Stomach (tissue), 9 donors: Measurements from ENCODE around the gene SCD. TPM values are rescaled to one million over a fixed set of nuclear protein-coding genes. Genes with fewer than 3 reads are reported as not detected.

Experiments
- DNase-seq, 2 donors: peaks; one replicate each; pipeline versions ENCODE4 v3.0.0 to v3.0.0-alpha.2; 2013 to 2019
- H3K27ac ChIP-seq, 5 donors: fragments of 200-600 bp in 4 of 5; sonication (generic) in 4 of 5; one replicate each; pipeline ENCODE4 v1.5.1; 2013 to 2019; ENCODE audit warnings: mild to moderate bottlenecking in 1 of 5, moderate library complexity in 1 of 5
- H3K27me3 ChIP-seq, 3 donors: fragments of 200-600 bp; sonication (generic); one replicate each; pipeline ENCODE4 v1.5.1; 2017 to 2019; ENCODE audit warnings: mixed run types in 1 of 3
- H3K36me3 ChIP-seq, 4 donors: fragments of 200-600 bp; sonication (generic); 1 replicate in 3 of 4; 2 replicates in 1 of 4; pipeline ENCODE4 v1.5.1; 2016 to 2019
- H3K4me1 ChIP-seq, 4 donors: fragments of 200-600 bp; sonication (generic); one replicate each; pipeline ENCODE4 v1.5.1; 2016 to 2019
- H3K4me3 ChIP-seq, 4 donors: fragments of 200-600 bp; sonication (generic) in 3 of 4; one replicate each; pipeline ENCODE4 v1.5.1; 2016 to 2019; ENCODE audit warnings: mild to moderate bottlenecking in 1 of 4
- H3K9me3 ChIP-seq, 4 donors: fragments of 200-600 bp; sonication (generic); one replicate each; pipeline ENCODE4 v1.5.1; 2016 to 2019
- EP300 ChIP-seq: sonication (generic); formaldehyde crosslinking; IDR thresholded peaks from one replicate; pipeline ENCODE4 v1.6.1; 2017; ENCODE audit warnings: antibody characterized with exemption
- POLR2A ChIP-seq, 4 donors: fragments of 450-650 bp; IDR thresholded peaks; one replicate each; pipeline ENCODE4 v1.6.1; 2016; ENCODE audit warnings: antibody characterized with exemption in 4 of 4, control low read depth in 2 of 4, mild to moderate bottlenecking in 1 of 4, moderate library complexity in 1 of 4
- POLR2AphosphoS5 ChIP-seq, 3 donors: sonication (generic); formaldehyde crosslinking; IDR thresholded peaks; one replicate each; pipeline ENCODE4 v1.6.1; 2016; ENCODE audit warnings: antibody characterized with exemption in 3 of 3
- WGBS, 5 donors: extraction: QIAGEN DNeasy Blood & Tissue Kit in 3 of 5; methylation state at CpG; one replicate each; pipeline versions ENCODE4 v1.1.5 to v1.1.7; 2013 to 2018; 5-methylcytosine and 5-hydroxymethylcytosine counted together
- intact Hi-C: fragments of 100-400 bp; cut with DNase I; formaldehyde crosslinking; loops from one replicate; pipeline ENCODE4 v1.15.1; 2023; ENCODE audit warnings: low total_unique reads
- polyA plus RNA-seq, 3 donors: library from polyadenylated mRNA; stranded (reverse); fragments of 200-250 nt; gene quantifications; one replicate each; pipeline ENCODE4 v1.2.3, GENCODE V29; 2013
- total RNA-seq, 5 donors: library from RNA; depleted of rRNA; stranded (reverse); fragments of >200 nt; gene quantifications; one replicate each; pipeline versions ENCODE4 v1.1.0 to v1.2.3, GENCODE V29; 2014 to 2016
- TF ChIP-seq, protein P1 (sequence below), 7 experiments: fragments of 450-650 bp in 4 of 7; fragments of 200-600 bp in 3 of 7; sonication (generic) in 3 of 7; IDR thresholded peaks; one replicate each; pipeline ENCODE4 v1.5.1; 2016 to 2019; ENCODE audit warnings: antibody characterized with exemption in 7 of 7, control low read depth in 2 of 7, mild to moderate bottlenecking in 1 of 7
- donor health status: healthy with polysubstance abuse.
- donor health status: Bipolar disorder and iron deficiency.
- donor health status: healthy.

SCD gene
- total and polyA plus RNA-seq, 8 donors, result 2.3 to 36.2 (median 17.8) TPM

DNA sequence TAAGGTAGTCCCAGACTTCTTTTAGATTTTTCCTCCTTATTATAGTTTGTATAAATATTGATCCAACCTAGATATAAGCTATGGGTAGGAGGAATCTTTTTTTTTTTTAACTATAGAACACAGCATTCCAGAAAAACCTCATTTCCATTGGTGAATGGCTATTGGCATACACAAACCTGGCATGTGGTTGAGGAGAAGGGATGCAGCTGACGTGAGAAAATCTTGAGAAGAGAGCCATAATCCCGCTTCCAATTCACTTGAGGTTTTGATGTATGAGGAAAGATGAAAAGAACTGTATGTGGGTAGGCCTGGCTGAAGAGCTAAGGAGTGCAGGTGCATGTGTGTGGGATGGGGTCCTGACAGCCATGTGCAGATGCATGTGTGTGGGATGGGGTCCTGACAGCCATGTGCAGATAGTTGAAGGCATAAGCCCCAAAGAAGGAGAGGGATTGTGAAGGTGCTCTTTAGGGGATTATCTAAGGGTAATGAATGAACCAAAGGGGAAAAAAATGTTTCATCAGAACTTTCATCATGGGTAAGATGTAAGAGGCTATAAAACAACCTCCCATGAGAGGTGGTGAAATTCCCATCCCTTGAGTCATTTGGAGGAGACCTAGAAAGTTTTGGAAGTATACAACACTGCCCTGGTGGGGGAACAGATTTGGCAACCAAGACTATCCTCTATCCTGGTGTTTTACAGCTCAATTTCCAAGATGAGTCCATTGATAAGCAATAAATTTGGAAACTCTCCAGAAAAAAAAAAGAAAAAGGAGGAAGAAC lies 13.2 kb upstream of the SCD start:
- TF ChIP-seq, protein P1, sequence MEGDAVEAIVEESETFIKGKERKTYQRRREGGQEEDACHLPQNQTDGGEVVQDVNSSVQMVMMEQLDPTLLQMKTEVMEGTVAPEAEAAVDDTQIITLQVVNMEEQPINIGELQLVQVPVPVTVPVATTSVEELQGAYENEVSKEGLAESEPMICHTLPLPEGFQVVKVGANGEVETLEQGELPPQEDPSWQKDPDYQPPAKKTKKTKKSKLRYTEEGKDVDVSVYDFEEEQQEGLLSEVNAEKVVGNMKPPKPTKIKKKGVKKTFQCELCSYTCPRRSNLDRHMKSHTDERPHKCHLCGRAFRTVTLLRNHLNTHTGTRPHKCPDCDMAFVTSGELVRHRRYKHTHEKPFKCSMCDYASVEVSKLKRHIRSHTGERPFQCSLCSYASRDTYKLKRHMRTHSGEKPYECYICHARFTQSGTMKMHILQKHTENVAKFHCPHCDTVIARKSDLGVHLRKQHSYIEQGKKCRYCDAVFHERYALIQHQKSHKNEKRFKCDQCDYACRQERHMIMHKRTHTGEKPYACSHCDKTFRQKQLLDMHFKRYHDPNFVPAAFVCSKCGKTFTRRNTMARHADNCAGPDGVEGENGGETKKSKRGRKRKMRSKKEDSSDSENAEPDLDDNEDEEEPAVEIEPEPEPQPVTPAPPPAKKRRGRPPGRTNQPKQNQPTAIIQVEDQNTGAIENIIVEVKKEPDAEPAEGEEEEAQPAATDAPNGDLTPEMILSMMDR (IDR thresholded peaks at IDR 0.05), result no peak
- TF ChIP-seq POLR2AphosphoS5 (IDR thresholded peaks at IDR 0.05) (no peak), POLR2A (IDR thresholded peaks at IDR 0.05) (no peak), EP300 (no peak)
- Histone ChIP-seq H3K9me3 (no peaks in the 10 kb centered on the region), H3K27ac (no peak overlapping the region), H3K27me3 (peaks cover 0 to 54% (median 0%) of the 10 kb centered on the region in 3 donors), H3K4me3 (no peak overlapping the region), H3K4me1 (peaks cover 0 to 5% (median 2%) of the 10 kb centered on the region in 4 donors), H3K36me3 (no peaks in the 10 kb centered on the region)
- WGBS, 5 donors, result 68 to 90% (median 80%) methylated on average over 2 of the region's 2 CpGs
- no peak for DNase-seq
- intact Hi-C loops, result loop anchor here (10.0 kb wide), 1 partner anchor 171 kb away; no protein-coding TSS in a partner anchor

GRCh38 chr10:100334762-100335161 lies 12.3 kb upstream of the SCD start:
- no peak for DNase-seq
- intact Hi-C loops, result loop anchor here (10.0 kb wide), 1 partner anchor 170 kb away; no protein-coding TSS in a partner anchor
- Histone ChIP-seq H3K27ac (no peak overlapping the region), H3K36me3 (no peaks in the 10 kb centered on the region), H3K27me3 (peaks cover 0 to 45% (median 0%) of the 10 kb centered on the region in 3 donors), H3K9me3 (no peaks in the 10 kb centered on the region), H3K4me1 (peaks cover 0 to 10% (median 3%) of the 10 kb centered on the region in 4 donors), H3K4me3 (no peak overlapping the region)
- TF ChIP-seq, protein P1 (IDR thresholded peaks at IDR 0.05), result no peak
- TF ChIP-seq EP300 (no peak), POLR2AphosphoS5 (IDR thresholded peaks at IDR 0.05) (no peak), POLR2A (IDR thresholded peaks at IDR 0.05) (no peak)
- whole genome bisulfite sequencing, 5 donors, result 81 to 91% (median 86%) methylated on average over 9 of the region's 9 CpGs

GRCh38 chr10:100338434-100339036 lies 8.5 kb upstream of the SCD start:
- Histone ChIP-seq H3K4me1 (peaks cover 0 to 10% (median 3%) of the 10 kb centered on the region in 4 donors), H3K36me3 (no peaks in the 10 kb centered on the region), H3K9me3 (no peaks in the 10 kb centered on the region), H3K4me3 (no peak overlapping the region), H3K27me3 (peaks cover 0 to 19% (median 0%) of the 10 kb centered on the region in 3 donors), H3K27ac (no peak overlapping the region)
- 52 to 62% (median 59%) methylated on average over 4 of the region's 4 CpGs for WGBS, 5 donors
- intact Hi-C loops, result loop anchor here (2.0 to 10.0 kb wide), 2 partner anchors 96 to 166 kb away; no protein-coding TSS in a partner anchor
- peak; percentile 85 to 89 for DNase-seq
- peak in 1 of 3 donors; percentile 25 for TF ChIP-seq POLR2AphosphoS5 (IDR thresholded peaks at IDR 0.05)
- TF ChIP-seq, protein P1 (IDR thresholded peaks at IDR 0.05), result peak in 5 of 7 experiments; percentile 64 to 93 (median 87)
- no peak for TF ChIP-seq POLR2A (IDR thresholded peaks at IDR 0.05)
- no peak for TF ChIP-seq EP300

DNA sequence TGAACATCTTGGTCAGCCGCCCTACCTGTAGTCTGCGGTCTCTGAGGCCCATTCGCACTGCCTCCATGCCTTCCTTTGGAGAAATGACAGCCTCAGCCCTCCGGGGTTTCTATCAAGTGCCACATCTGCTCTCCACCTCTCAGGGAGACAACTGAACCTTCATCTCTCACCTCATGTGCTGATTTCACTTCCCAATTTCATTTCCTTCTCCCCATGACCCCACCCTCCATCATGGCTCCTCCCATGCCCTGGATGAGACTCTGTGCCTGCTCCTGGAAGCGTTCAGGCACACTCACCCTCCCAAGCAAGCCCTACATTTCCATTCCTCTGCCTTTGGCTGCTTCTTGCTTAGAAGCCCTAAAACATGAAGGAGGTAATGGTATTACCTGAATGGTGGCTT lies 7.8 kb upstream of the SCD start:
- Histone ChIP-seq H3K27ac (no peak overlapping the region), H3K27me3 (peaks cover 0 to 18% (median 0%) of the 10 kb centered on the region in 3 donors), H3K9me3 (no peaks in the 10 kb centered on the region), H3K4me3 (no peak overlapping the region), H3K36me3 (no peaks in the 10 kb centered on the region), H3K4me1 (peaks cover 0 to 10% (median 3%) of the 10 kb centered on the region in 4 donors)
- no peak for DNase-seq
- TF ChIP-seq POLR2AphosphoS5 (IDR thresholded peaks at IDR 0.05), result no peak
- TF ChIP-seq, protein P1 (IDR thresholded peaks at IDR 0.05), result no peak
- TF ChIP-seq POLR2A (IDR thresholded peaks at IDR 0.05), result no peak
- no peak for TF ChIP-seq EP300
- intact Hi-C loops, result loop anchor here (2.0 to 10.0 kb wide), 2 partner anchors 96 to 166 kb away; no protein-coding TSS in a partner anchor
- WGBS, 5 donors, result 56 to 72% (median 61%) methylated on average over 5 of the region's 5 CpGs
